GM10266 (cell line): Measurements from ENCODE around the gene ACOXL.
"Not testable (repeated sequence)": the region's sequence is repeated elsewhere in the genome, so short reads cannot be mapped to it uniquely, and the experiment has no call there.

Experiments used
- DNase-seq: peaks from one replicate; pipeline ENCODE4 v3.0.0; 2012; ENCODE audit errors: extremely low spot score
- TF ChIP-seq, protein P1 (sequence below): IDR thresholded peaks from 2 replicates; pipeline ENCODE4 v1.5.1; 2012; ENCODE audit warnings: mild to moderate bottlenecking, low read depth; ENCODE audit not compliant: control insufficient read depth, insufficient read depth; ENCODE audit errors: missing control alignments

Gene ACOXL

DNA sequence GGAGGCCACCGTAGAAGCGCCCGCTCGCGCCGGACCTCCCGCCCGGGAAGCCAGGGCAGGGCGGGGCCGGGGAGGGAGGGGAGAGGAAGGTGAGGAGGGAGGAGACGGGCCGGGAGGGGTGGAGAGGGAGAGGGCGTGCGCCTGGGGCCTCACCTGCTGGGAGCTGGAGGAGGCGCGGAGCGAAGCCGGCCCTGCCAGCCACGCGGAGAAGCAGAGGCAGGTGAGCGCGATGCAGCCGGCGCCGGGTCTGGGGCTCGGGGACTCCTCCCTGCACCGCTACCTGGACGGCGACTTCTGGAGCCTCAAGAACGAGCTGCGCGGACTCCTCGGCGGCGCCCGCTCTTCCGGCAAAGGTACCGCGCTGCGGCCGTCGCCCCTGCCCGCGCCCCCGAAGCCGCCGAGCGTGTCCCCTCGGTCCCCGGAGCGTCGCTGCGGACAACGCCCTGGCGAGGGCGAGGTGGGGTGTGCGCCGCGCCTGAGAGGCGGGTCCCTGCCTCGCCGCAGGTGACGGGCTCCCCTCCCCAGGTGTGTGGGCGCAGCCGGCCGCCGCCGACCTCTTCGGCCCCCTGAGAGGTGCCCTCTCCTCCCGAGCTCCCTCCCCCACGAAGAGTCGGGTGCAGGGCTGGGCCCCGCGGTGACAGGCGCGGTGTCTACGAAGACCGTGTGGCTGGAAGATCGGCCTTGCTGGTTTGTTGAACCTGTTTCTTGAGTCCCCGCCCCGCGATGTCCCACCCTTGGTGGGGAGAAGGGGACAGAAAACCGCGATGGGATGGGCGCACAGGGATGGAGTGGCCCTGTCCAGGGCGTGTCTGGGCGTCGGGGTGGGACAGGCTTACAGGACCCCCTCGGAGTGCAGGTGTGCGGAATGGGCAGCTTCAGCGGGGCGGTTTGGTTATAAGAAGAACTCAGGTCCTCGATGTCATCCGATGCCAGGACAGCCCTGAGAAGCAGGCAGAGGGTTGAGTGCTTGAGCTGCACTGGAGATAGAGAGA, at the start of gene ACOXL:
ACOXL (plus strand) TSS at position 152 of the 992 bp plus-strand sequence. CDS start 35,817 bp downstream, outside the sequence.
- TF ChIP-seq, protein P1, sequence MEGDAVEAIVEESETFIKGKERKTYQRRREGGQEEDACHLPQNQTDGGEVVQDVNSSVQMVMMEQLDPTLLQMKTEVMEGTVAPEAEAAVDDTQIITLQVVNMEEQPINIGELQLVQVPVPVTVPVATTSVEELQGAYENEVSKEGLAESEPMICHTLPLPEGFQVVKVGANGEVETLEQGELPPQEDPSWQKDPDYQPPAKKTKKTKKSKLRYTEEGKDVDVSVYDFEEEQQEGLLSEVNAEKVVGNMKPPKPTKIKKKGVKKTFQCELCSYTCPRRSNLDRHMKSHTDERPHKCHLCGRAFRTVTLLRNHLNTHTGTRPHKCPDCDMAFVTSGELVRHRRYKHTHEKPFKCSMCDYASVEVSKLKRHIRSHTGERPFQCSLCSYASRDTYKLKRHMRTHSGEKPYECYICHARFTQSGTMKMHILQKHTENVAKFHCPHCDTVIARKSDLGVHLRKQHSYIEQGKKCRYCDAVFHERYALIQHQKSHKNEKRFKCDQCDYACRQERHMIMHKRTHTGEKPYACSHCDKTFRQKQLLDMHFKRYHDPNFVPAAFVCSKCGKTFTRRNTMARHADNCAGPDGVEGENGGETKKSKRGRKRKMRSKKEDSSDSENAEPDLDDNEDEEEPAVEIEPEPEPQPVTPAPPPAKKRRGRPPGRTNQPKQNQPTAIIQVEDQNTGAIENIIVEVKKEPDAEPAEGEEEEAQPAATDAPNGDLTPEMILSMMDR = no peak
- DNase-seq = no peak

DNA sequence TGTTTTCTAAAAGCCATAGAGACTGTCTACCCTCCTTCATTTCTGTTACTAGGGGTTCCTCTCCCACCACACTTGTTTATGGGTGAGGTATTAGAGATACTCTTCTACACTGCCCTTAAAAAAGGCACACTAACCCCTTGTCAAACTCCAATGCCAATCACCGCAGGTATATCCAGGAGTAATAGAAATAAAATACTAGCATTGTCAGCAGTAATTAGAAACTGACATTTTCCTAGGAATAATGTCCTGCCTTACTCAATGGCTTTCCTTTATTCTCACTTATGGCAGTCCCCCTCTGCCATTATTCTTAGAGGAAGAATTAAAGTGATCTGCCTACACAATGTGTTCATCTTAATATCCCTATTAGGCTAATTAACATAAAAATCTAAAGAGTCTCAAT, 49.5 kb upstream of the ACOXL start:
- no peak for DNase-seq
- TF ChIP-seq, protein P1 = no peak

DNA sequence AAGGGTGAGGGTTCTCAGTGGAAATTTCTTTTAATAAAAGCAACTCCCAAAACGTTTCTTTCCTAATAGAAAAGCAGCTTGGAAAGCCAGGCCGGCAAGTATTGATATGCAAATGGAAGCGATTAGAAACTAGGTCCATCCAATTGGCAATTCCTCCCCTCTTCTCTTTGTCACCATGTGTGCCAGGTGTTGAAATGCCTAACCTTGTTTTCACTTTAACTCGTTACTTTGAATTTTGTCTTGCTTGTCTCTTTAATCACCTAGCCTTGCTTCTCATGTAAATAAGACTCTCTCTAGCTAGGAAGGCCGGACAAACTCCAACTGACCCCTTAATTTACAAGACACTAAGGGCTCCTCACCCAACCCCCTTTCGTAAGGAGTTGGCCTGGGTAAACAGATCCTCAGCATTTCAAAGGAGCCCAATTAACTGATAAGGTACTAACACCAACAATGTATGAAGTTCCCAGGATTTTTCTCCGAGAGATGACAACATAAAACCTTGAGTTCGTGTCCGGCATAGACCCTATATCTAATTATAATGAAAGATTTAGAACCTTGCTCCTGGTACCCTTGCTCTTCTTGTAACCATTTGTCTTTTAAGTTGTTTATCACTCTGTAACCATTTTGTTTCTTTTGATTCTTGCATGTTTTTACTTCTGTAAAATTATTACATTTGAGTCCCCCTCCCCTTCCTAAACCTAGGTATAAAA, 44.4 kb upstream of the ACOXL start:
- DNase-seq = not testable (repeated sequence)

DNA sequence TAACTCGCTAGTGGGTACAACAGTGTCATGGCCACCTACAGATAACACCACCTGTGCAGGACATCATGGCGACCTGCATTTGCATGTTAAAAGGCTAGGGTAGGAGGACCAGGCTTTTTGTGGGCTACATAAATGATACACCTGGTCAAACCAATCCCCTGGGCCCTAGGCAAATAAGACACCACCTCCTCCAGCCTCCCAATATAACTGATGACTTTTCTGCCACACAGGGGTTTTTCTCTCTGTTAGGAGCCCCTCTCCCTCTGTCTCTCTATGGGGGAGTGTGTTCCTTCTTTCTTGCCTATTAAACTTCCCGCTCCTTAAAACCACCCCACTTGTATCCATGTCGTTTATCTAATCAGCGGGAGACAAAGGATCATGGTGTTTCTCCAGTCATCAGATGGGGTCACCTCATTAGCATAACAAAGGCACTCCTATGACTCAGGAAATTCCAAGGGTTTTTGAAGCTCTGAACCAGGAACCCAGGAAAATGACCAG, 43.7 kb upstream of the ACOXL start:
- DNase-seq = no peak
- TF ChIP-seq, protein P1 = no peak

DNA sequence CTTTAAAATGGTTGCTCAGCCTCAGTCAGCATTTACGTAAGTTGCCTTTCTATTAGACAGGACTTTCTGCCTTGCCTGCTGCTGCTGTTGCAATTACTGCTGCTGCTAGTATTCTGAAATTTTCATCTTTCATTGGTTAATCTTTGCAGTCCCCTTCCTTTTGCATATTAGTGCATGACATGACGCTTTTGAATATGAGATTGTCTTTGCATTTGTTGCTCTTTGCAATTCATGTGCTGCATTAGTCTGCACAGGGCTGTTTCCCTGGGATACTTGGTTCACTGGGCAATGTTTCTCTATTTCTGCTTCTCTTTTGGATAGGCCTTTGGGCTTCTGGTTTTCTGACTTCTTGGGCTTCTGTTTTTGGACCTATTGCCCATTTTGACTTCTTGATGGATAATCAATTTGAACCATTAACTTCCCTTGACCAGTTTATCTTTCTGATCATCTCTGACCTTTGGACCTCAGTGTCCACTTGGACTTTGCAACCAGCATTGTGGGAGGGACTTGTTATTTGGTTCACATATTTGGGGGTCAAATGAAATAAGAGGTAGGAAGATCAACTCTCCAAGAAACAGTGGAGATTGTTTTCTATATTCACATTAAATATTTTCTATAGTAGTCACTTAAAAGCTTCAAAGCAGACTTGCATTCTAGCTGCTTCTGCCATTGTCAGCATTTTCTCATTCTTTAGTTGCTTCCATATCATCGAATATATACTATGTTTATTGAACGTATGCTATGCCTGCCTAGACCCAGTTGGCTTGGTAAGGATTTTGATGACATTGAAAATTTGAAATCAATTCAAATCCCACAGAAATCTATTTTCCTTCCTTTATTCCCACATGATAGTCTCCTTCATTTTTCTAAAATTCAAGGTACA, 42.0 kb upstream of the ACOXL start:
- no peak for DNase-seq
- TF ChIP-seq, protein P1 = no peak

DNA sequence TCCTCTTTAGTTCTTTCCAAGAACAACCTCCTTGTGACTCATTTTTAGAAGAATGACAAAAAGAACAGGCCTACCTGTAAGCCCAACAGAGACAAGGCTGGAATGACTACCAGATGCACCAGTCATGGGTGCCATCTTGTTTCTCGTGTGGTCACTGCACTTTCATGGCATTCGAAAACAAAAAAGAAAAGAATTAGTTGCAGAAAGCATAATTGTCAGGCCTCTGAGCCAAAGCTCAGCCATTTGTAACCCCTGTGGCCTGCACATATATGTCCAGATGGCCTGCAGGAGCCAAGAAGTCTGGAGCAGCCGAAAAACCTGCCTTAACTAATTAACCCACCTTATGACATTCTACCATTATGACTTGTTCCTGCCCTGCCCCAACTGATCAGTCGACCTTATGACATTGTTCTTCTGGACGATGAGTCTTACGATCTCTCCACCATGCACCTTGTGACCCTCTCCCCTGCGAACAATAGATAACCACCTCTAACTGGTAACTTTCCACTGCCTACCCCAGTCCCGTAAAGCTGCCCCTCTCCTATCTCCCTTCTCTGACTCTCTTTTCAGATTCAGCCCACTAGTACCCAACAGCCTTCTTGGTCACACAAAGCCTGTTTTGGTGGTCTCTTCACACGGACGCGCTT, 40.6 kb upstream of the ACOXL start:
- TF ChIP-seq, protein P1 = no peak
- no peak for DNase-seq

DNA sequence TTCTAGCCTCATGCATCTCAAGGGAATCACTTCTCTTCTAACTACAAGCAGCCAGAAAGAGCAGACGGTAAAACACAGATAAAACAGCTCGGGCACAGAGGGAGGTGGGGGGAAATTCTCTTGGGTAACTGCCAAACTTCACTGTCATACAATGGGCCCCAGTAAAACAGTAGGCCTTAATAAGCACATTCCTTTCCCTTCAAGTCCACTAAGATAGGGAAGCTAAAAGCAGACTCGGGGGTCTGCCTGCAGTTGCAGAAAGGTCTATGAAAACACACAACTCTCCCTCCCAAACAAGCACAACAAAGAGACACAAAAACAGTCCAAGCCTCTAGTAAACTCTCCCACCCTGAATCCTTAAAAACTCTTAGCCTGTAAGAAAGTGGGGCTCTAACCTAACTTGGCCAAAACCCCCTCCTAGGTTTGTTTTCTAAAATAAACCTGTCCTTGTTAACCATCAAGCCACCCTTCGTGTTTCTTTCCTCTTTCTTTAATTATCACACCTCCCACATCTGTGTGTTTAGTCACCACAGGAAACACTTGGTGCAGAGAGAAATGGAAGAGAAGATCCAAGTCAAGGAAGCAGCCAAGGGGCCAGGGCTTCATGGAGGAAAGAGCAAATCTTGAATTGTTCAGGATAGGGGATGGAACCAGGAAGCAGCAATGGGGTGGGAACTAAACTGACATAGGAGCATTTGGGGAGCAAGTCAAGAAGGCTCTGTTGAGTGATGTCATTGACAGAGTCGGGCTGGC, 37.1 kb upstream of the ACOXL start:
- not testable (repeated sequence) for DNase-seq

DNA sequence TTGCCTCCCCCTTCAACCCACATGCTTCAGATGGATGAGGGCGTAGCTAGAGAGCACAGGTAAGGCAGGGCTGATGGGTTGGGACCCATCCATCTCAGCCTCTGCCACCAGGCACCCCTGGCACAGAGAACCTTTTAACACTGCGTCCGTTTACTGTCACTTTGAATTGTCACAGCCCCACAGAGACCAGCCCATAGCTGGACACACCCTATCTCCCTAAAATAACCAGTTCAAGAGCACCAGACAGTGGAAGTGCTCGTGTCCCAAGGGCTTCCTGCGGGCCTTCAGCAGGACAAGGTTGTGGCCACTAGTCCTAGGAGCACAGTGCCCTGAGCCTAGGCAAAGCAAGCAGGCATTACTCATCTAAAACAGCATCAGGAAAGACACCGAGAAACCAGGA, 34.1 kb upstream of the ACOXL start:
- DNase-seq = not testable (repeated sequence)
